GM18505 (cell line): Measurements from ENCODE around the gene KRT6A.
"Not testable (repeated sequence)": the region's sequence is repeated elsewhere in the genome, so short reads cannot be mapped to it uniquely, and the experiment has no call there.

ENCODE experiments used
- ATAC-seq: cut with Tn5 transposase; IDR thresholded peaks from one replicate; pipeline ENCODE4 v1.9.1; 2021; ENCODE audit not compliant: unreplicated experiment
- POLR2A ChIP-seq: IDR thresholded peaks from 4 replicates; pipeline ENCODE4 v1.6.1; 2011; ENCODE audit warnings: borderline replicate concordance; ENCODE audit not compliant: insufficient read depth, insufficient read length; ENCODE audit errors: extremely low read depth

Gene KRT6A

DNA sequence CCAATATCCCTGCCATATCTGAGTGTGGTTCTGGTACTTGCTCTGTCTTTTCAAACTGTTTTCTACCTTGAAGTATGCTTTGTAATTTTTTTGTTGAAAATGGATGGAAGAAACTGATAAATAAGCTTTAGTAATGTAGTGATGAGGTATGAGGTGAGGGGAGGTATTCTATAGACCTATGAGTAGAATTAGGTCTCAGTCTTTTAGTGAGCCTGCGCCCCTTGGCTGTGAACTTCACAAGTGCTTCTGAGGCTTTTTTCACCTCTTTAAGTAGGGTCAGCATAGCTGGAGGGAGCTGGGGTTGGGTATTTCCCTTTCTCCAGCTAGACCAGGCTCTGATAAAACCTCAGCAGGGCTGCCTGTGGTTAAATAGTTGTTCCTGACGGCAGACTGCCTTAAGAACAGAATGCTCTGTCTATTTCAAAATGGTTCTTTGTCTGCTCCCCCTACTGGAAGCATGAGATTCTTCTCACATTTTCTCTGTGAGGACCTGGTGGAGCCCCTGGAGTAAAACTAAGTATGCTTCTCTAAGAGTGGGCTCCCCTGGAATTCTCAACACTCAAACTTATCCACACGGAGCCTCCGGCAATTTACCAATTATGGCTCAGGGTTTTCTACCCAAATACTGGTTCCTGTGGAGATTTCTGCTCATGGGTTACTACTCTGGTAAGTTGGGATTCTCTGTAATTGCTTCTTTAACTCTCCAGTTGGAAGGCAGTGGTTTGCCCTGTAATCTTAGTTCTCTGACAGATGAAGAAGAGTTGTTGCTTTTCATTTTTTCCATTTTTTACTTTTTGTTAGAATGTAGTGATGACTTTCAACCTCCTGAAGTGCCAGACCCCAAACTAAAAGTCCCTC lies 14.0 kb upstream of the KRT6A start:
- no peak for ATAC-seq
- no peak for TF ChIP-seq POLR2A

DNA sequence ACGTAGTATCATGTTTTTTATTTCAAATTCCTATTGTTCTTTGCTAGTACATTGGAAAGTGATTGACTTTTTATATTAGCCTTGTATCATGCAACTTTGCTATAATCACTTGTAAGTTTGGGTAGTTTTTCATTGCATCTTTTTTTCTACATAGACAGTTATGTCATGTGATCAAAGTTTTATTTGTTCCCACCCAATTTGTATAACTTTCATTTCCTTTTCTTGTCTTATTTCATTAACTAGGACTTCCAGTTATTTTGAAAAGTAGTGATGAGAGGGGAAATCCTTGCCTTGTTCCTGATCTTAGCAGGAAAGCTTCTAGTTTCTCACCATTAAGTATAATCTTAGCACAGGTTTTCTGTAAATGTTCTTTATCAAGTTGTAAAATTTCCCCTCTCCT lies 9.8 kb upstream of the KRT6A start:
- no peak for TF ChIP-seq POLR2A
- no peak for ATAC-seq

DNA sequence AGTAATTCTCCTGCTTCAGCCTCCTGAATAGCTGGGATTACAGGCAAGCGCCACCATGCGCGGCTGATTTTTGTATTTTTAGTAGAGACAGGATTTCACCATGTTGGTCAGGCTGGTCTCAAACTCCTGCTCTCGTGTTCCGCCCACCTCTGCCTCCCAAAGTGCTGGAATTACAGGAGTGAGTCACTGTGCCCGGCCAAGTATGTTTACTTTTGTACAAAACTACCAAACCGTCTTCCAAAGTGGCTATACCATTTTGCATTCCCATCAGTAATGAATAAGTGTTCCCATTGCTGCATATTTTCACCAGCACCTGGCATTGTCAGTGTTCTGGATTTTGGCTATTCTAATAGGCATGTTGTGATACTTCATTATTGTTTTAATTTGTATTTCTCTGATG lies 8.4 kb upstream of the KRT6A start:
- no peak for TF ChIP-seq POLR2A
- ATAC-seq, result no peak

DNA sequence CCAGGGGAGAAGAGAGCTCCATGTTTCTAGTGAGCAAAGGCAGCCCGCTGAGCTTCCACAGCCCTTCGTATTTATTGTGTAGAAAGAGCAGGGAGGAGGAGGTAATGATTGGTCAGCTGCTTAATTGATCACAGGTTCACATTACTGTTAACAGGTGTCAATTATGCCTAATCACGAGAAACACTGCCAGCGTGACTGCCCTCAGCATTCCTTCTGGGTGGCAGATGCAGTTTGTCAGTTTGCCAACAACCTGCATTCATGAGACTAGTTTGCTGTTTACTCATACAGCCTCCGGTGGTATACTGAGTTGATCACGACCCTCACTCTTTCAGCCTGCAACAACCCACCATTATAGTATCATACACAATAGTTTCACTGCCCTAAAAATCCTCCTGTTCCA lies 7.5 kb upstream of the KRT6A start:
- ATAC-seq, result not testable (repeated sequence)

DNA sequence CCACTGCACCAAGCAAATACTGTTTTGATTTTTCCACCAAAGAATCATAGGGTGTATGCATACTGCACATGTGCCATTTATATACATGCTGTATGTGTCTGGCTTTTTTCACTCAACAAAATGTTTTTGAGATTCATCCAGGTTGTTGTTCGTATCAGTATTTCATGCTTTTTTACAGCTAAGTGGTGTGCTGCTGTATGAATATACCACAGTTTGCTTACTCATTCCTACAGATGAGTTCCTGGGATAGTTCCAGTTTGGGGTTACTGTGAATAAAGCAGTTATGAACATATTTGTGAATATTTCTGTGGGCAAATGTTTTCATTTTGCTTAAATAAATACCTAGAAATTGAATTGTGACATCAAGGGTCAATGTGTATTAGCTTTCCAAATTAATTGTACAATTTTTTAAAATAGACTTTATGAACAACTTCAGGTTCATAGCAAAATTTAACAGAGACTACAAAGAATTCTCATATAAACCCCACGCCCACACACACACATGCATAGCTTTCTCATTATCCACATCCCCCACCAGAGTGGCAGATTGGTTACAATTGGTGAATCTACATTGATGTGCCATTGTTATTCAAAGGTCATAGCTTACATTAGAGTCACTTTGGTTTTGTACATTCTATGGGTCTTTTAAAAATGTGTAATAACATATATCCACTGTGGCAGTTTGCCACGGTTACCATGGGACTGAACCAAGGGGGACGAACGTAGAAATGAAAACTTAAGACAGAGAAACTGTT lies 6.9 kb upstream of the KRT6A start:
- no peak for TF ChIP-seq POLR2A
- no peak for ATAC-seq

DNA sequence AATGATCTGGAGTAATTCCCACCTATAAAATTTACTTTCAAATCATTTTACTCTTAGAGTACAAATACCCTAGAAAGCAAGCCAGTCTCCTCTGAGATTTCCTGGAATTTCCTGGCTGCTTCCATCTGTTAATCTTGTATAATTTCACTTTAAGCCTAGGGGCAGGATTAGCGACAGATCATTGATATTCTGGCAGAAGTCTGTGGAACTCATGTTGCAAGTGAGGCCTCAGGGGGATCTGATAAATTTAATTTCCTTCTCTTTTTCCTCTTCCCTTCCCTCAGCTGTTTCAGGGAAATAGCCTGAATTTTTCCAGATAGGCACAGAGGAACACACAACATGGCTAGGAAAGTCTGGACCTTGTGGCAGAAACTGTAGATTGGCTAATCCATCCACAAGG lies 5.9 kb upstream of the KRT6A start:
- no peak for ATAC-seq
- TF ChIP-seq POLR2A, result no peak

DNA sequence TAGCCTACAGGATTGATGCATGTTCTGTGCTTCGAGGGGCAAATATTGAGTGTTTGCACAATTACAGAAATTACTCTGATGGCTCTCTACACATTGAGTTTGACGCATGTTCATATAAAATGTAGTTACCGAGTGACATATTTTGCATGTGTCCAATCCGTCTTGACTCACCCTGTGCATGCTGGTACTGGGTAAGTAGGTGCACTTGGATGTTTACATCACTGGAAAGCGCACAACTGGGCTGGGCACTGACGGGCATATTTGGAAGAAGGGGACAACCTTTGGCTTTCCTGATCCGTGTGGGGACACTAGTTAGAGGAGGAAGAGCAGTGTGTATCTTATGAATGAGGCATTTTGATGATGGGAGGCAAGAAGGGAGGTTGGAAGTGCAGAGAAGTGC lies 4.9 kb upstream of the KRT6A start:
- no peak for ATAC-seq
- no peak for TF ChIP-seq POLR2A

DNA sequence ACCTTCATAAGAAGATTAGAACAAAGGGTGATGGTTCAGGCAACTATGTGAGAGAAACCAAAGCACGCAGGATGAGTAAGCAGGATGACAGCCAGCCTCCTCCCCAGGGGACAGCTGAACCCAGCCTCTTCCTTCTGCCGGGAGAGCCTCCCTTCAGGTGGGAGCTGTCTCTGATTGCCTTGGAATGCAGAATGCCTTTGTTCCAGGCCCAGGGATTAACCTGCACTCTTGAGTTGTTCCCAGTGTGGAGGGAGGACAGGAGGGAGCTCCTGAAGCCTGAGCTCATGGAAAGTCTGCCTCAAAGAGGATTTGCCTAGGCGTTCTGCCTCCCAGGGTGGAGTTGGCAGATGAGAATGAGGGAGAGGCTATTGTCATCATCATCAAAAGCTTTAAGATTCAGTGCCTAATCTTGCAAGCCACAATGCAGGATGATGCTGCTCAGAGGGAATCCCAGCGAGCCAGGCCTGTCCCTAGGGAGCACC lies 3.6 kb upstream of the KRT6A start:
- ATAC-seq, result no peak
- no peak for TF ChIP-seq POLR2A

DNA sequence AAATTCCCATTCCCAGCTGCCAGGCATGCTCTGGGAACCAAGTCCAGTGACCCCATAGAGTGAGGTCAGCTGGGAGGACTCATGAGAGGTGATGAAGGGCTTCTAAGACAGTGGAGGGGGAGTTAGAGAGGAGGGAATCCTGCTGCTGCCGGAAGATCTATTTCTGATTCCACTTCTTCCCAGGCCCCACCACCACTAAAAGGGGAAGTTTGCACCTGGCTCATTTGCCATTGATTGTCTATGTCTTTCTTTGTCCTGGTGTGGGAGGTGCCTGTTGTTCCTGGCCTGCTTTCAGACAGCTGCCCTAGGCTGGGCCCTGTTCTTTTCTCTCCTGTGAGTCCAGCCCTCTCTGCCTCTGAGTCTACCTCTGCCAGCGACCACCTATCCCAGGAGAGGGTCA lies 3.0 kb upstream of the KRT6A start:
- TF ChIP-seq POLR2A, result no peak
- ATAC-seq, result no peak

DNA sequence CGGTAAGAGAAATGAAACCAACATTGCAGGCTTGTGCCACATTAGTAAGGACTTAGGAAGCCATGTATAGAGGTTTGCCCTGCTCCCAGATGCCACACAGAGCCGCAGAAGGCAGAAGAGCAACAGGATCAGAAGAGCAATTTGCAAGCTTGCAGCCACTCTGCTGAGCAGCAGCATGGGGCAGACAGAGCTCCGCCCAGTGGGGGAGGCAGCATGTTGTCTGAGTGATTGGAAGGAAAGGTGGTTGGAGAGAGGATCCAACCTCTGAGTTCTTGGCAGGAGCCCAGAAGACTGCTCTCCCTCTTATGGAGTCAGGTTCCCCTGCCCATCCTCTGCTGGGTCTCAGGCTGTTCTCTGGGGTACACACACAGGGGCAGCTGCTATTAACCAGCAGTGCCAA lies 2.3 kb upstream of the KRT6A start:
- ATAC-seq, result no peak
- no peak for TF ChIP-seq POLR2A

DNA sequence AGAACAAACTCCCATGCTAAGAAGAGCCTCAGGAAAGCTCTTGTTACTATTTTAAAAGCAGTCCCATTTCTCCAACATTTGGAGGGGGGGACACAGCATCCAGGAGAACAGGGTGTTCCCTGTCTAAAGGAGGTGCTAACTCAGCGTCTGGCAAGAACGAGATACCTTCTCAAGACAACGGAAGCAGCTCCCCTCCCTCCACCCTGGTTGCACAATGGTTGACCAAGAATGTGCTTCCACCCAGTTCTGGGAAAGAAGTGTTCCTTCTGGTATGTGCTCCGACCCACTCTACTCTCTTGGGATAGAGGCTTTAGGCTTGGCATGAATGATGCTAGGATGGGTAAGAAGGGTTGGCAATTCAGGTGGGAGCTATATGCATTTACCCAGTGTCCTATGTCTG lies 1.5 kb upstream of the KRT6A start:
- ATAC-seq, result no peak
- TF ChIP-seq POLR2A, result no peak

DNA sequence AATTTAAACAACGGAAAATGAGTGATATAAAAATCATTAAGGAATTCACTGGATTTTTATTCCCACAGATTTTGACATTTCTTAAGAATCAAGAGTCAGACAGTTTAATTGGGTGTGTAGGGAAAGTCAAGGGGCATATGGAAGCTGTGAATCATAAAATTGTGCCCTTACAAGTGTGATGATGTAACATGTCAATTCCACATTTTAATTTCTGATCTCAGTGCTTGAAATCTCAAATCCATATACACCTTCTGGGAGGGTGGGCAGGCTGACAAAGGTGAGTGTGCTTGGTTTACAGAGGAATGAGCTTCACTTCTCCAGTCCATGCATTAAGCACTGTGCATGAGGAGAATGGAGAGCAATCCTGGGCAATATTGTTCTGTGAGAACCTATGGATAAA lies 1.0 kb upstream of the KRT6A start:
- no peak for ATAC-seq
- no peak for TF ChIP-seq POLR2A

DNA sequence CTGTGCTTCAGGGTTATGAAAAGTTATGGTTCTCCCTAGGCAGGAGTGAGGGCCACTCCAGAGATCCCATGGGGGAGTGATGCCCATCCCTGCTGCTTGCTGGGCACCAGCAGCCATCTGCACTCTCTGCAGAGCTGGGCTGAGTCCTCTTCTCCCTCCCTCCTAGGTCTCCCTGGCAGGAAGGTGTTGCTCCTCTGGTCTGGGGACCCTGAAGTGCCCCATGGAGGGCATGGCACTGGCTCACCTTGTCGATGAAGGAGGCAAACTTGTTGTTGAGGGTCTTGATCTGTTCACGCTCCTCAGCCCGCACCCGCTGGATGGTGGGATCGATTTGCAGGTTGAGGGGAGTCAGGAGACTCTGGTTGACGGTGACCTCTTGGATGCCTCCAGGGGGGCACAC lies 652 bp downstream of the KRT6A start:
- ATAC-seq, result not testable (repeated sequence)

DNA sequence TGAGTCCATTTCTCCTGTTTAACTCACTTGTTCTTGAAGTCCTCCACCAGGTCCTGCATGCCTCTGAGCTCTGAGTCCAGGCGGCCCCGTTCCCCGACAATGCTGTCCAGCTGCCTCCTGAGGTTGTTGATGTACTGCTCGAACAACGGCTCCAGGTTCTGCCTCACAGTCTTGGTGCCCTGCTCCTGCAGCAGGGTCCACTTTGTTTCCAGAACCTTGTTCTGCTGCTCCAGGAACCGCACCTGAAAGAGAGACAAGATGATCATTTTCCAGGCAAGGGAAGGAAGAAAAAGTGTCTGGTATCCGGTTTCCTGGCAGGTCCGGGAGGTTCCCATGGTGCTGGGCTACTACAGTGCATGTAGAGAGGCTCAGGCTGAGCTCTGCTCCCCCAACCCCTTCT lies 1.6 kb downstream of the KRT6A start:
- ATAC-seq, result not testable (repeated sequence)
